HL-60 (cell line): ENCODE data around the gene FOXN1.

ENCODE experiments used
- DNase-seq, 2 experiments: peaks; one replicate each; pipeline ENCODE4 v3.0.0-alpha.2; 2010 to 2020; ENCODE audit warnings: low read depth in 1 of 2, low spot score in 1 of 2
- H3K27ac ChIP-seq: fragments of 250-450 bp; sonication (Bioruptor Pico); replicated peaks from 2 replicates; pipeline ENCODE4 v1.5.1; 2020; ENCODE audit warnings: mild to moderate bottlenecking, moderate library complexity
- H3K27me3 ChIP-seq: fragments of 250-450 bp; sonication (Bioruptor Pico); 2 replicates; pipeline ENCODE4 v1.5.1; 2021; ENCODE audit warnings: mild to moderate bottlenecking, moderate library complexity; ENCODE audit not compliant: insufficient read depth, poor library complexity, severe bottlenecking
- H3K4me3 ChIP-seq: replicated peaks from 2 replicates; pipeline ENCODE4 v1.5.1; 2011; ENCODE audit warnings: mild to moderate bottlenecking, control low read depth, low read length; ENCODE audit not compliant: insufficient read depth
- GABPA ChIP-seq: IDR thresholded peaks from 2 replicates; pipeline ENCODE4 v1.6.1; 2012; ENCODE audit warnings: low read depth
- POLR2AphosphoS5 ChIP-seq: IDR thresholded peaks from 2 replicates; pipeline ENCODE4 v1.6.1; 2012; ENCODE audit warnings: low read depth
- SPI1 ChIP-seq: IDR thresholded peaks from 2 replicates; pipeline ENCODE4 v1.6.1; 2012; ENCODE audit warnings: low read depth, mild to moderate bottlenecking, borderline replicate concordance
- TF ChIP-seq, protein P1 (sequence below): IDR thresholded peaks from 2 replicates; pipeline ENCODE4 v1.6.1; 2012; ENCODE audit warnings: low read depth; ENCODE audit not compliant: insufficient replicate concordance
- TF ChIP-seq, protein P2 (sequence below): IDR thresholded peaks from one replicate; pipeline ENCODE4 v1.5.1; 2011; ENCODE audit warnings: low read length, control low read depth, inconsistent platforms; ENCODE audit not compliant: insufficient read depth

Gene FOXN1

DNA sequence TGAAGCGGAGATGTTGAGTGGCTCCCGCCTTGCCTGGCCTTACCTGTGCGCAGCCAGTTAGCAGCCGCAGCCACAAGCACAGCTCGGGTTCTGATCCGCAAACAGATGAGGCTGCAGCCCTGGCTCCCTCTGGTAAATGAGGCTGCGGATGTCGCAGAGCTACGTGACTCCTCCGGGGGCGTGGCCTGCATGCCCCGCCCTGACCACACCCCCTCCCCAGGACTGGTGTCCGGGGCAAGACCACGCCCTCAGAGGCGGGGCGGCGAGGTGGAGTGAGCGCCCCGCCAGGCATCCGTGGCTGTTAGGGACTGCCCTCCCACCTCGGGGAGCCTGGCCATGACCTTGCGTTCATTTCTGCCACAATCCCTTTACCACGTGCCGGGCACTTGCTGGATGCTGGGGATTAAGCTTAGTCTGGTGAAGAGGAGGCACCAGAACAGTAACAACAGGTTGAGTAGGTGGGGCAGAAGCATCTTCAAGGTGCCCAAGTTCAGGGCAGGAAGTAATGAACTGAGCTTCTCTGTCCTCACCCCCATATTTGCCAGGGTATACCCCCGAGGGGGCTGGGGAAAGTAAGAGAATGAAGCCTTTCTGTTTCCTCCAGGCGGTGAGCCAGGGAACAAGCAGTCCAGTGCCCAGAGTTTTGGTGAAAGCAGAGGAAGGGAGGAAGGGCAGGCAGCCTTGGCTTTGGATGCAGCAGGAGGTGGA, 70.8 kb downstream of the FOXN1 start, which contains the start of gene ALDOC:
Gene ALDOC (minus strand): TSS at position 138 of the 708 bp plus-strand sequence. CDS start 1,363 bp downstream, outside the sequence.
- H3K27ac ChIP-seq: no peak within 1 kb of the TSS

DNA sequence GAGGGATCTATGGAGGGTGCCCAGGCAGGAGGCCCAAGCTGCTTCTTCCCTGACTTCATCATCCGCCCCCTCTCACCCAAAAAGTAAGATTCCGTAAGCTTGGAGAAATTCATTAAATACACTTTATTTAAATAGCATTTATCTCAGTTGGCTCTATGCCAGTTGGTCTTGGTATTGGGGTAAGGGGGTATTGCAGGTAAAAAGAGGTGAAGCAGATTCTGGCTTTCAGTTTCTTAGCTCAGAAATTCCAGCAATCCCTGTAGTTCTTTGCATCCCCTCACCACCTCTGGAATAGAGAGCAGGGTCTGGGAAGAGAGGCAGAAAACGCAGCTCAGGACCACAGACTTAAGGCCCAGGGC, 71.3 kb downstream of the FOXN1 start:
- no peak for TF ChIP-seq GABPA
- TF ChIP-seq, protein P1, sequence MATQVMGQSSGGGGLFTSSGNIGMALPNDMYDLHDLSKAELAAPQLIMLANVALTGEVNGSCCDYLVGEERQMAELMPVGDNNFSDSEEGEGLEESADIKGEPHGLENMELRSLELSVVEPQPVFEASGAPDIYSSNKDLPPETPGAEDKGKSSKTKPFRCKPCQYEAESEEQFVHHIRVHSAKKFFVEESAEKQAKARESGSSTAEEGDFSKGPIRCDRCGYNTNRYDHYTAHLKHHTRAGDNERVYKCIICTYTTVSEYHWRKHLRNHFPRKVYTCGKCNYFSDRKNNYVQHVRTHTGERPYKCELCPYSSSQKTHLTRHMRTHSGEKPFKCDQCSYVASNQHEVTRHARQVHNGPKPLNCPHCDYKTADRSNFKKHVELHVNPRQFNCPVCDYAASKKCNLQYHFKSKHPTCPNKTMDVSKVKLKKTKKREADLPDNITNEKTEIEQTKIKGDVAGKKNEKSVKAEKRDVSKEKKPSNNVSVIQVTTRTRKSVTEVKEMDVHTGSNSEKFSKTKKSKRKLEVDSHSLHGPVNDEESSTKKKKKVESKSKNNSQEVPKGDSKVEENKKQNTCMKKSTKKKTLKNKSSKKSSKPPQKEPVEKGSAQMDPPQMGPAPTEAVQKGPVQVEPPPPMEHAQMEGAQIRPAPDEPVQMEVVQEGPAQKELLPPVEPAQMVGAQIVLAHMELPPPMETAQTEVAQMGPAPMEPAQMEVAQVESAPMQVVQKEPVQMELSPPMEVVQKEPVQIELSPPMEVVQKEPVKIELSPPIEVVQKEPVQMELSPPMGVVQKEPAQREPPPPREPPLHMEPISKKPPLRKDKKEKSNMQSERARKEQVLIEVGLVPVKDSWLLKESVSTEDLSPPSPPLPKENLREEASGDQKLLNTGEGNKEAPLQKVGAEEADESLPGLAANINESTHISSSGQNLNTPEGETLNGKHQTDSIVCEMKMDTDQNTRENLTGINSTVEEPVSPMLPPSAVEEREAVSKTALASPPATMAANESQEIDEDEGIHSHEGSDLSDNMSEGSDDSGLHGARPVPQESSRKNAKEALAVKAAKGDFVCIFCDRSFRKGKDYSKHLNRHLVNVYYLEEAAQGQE: no peak
- TF ChIP-seq POLR2AphosphoS5: no peak
- TF ChIP-seq SPI1: no peak
- TF ChIP-seq, protein P2, sequence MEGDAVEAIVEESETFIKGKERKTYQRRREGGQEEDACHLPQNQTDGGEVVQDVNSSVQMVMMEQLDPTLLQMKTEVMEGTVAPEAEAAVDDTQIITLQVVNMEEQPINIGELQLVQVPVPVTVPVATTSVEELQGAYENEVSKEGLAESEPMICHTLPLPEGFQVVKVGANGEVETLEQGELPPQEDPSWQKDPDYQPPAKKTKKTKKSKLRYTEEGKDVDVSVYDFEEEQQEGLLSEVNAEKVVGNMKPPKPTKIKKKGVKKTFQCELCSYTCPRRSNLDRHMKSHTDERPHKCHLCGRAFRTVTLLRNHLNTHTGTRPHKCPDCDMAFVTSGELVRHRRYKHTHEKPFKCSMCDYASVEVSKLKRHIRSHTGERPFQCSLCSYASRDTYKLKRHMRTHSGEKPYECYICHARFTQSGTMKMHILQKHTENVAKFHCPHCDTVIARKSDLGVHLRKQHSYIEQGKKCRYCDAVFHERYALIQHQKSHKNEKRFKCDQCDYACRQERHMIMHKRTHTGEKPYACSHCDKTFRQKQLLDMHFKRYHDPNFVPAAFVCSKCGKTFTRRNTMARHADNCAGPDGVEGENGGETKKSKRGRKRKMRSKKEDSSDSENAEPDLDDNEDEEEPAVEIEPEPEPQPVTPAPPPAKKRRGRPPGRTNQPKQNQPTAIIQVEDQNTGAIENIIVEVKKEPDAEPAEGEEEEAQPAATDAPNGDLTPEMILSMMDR: no peak
- DNase-seq: no peak
- no peak overlapping the region for H3K27ac ChIP-seq

More for the DNA sequence above, 70.8 kb downstream of the FOXN1 start, which contains the start of gene ALDOC:
- H3K27me3 ChIP-seq: no peaks in the 10 kb centered on the region
- TF ChIP-seq SPI1 (no peak), GABPA (no peak), POLR2AphosphoS5 (no peak; the same call in 1 of the 2 replicates)
- TF ChIP-seq, protein P2: no peak
- TF ChIP-seq, protein P1: no peak
- peak; percentile 86 to 90 for DNase-seq
- H3K4me3 ChIP-seq: no peak within 1 kb of the TSS

DNA sequence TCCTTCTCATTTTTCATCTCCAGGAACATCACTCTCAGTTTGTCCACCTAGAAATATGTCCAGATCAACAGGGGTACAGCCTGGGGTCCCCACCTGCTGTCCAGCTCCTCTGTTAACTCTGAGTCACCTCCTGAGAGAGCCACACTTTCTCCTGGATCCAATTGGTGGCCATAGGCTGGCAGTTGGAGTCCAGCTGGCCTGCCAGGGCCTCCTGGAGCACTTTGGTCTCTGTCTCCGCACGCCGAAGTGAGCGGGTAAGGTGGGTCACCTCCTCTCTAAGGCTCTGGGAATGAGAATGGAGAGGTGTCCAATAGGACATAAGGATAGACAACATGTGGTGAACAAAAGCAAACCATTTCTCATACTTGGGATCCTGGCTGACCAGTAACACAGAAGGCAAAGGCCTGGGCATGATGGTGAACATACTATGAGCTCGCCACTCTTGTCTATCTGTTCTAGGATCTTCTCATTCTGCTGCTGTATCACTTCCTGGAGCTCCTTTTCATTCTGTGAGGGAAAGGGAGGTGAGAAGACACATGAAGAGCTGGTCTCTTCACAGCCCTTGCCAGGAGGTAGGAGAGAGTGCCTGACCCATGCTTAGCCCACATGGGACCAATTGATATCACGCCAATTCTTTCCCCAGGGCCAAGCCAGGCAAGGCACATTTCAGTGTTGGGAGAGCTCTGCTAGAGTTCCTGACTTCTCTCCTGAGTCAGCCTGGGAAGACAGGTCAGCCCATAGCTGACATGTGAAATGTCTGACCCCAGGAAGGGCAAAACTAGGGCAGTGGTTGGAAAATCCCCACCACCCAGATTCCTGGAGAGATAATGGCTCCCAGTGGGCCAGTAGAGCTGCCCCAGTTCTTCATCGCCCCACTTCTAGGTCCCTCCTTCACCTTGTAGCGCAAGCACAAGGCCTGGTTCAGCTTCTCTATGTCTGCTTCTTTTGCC, 72.4 kb downstream of the FOXN1 start:
- no peak overlapping the region for H3K27ac ChIP-seq
- no peaks in the 10 kb centered on the region for H3K27me3 ChIP-seq
- TF ChIP-seq, protein P1: no peak
- TF ChIP-seq SPI1: no peak
- no peak for TF ChIP-seq POLR2AphosphoS5
- TF ChIP-seq, protein P2: no peak
- no peak for TF ChIP-seq GABPA
- no peak for DNase-seq
- H3K4me3 ChIP-seq: no peak overlapping the region

More for the DNA sequence above, 71.3 kb downstream of the FOXN1 start:
- H3K4me3 ChIP-seq: no peak overlapping the region
- no peaks in the 10 kb centered on the region for H3K27me3 ChIP-seq
